ENCODE results near the gene EARS2. TPM values are rescaled to one million over a fixed set of nuclear protein-coding genes. Genes with fewer than 3 reads are reported as not detected.

The EARS2 gene
- total and polyA plus RNA-seq, 9 of the 15 experiments (the other 6 are each of a cell fraction or from before 2014, with no cell fraction given): 17.6 to 58.6 (median 36.3) TPM

GRCh38 chr16:23510164-23510914 lies 46.8 kb downstream of the EARS2 start, which contains the start of gene GGA2 (continued):
- TF ChIP-seq SIN3A (IDR thresholded peaks at IDR 0.05; ENCODE audit: borderline replicate concordance in 2 of 2, control insufficient read depth in 1 of 2, low read depth in 2 of 2, low read length in 2 of 2) (peak in 1 of 2 experiments; percentile 86; a peak in 1 of 4 replicates), NCOA1 (IDR thresholded peaks at IDR 0.05; ENCODE audit: low read depth) (no peak), SIN3B (IDR thresholded peaks at IDR 0.05; ENCODE audit: low read depth) (peak; percentile 70), ZNF780A (CRISPR knock-in tag; IDR thresholded peaks at IDR 0.05) (no peak), ZNF436 (CRISPR knock-in tag; IDR thresholded peaks at IDR 0.05) (no peak), TFE3 (CRISPR knock-in tag; IDR thresholded peaks at IDR 0.05) (peak; percentile 79), ATF7 (IDR thresholded peaks at IDR 0.05) (peak; percentile 43; the same call in 1 of the 2 replicates), NFIX (CRISPR knock-in tag; IDR thresholded peaks at IDR 0.05; ENCODE audit: low read depth) (no peak), LCOR (CRISPR knock-in tag; IDR thresholded peaks at IDR 0.05) (0 out of 2 replicates have a peak, but pooled peaks have one; percentile 16), ZNF695 (CRISPR knock-in tag; IDR thresholded peaks at IDR 0.05) (no peak), JUN (IDR thresholded peaks at IDR 0.05; ENCODE audit: borderline replicate concordance, low read depth, low read length) (no peak), JUN (CRISPR knock-in tag; IDR thresholded peaks at IDR 0.05; ENCODE audit: borderline replicate concordance) (0 out of 2 replicates have a peak, but pooled peaks have one; percentile 51), NFIC (IDR thresholded peaks at IDR 0.05) (peak; percentile 54), USF2 (CRISPR knock-in tag; IDR thresholded peaks at IDR 0.05) (peak; percentile 98), CEBPB (tag; IDR thresholded peaks at IDR 0.05) (no peak), ZNF431 (CRISPR knock-in tag; IDR thresholded peaks at IDR 0.05) (0 out of 2 replicates have a peak, but pooled peaks have one; percentile 80), CTBP1 (IDR thresholded peaks at IDR 0.05; ENCODE audit: borderline replicate concordance) (peak; percentile 69; the same call in 1 of the 2 replicates), ZNF282 (CRISPR knock-in tag; IDR thresholded peaks at IDR 0.05) (no peak), MEIS2 (IDR thresholded peaks at IDR 0.05; ENCODE audit: partially characterized antibody) (no peak), CBX8 (IDR thresholded peaks at IDR 0.05; ENCODE audit: borderline replicate concordance, extremely low read depth, low read depth, low read length, poor library complexity, severe bottlenecking) (no peak), KLF6 (CRISPR knock-in tag; IDR thresholded peaks at IDR 0.05; ENCODE audit: borderline replicate concordance) (no peak), PHB2 (IDR thresholded peaks at IDR 0.05; ENCODE audit: low read depth) (no peak), MAFK (IDR thresholded peaks at IDR 0.05; ENCODE audit: low read length) (no peak), CBFA2T2 (conservative IDR thresholded peaks at IDR 0.05) (peak; percentile 56), ZNF445 (CRISPR knock-in tag; IDR thresholded peaks at IDR 0.05; ENCODE audit: low read depth) (no peak), GABPB2 (CRISPR knock-in tag; conservative IDR thresholded peaks at IDR 0.05) (no peak)
